Uterus (tissue), 2 donors: ENCODE results near the gene ADAR.

ENCODE experiments used
- CTCF ChIP-seq, 4 experiments: fragments of 200-600 bp in 2 of 4; fragments of 450-650 bp in 2 of 4; sonication (generic) in 2 of 4; IDR thresholded peaks; one replicate each; pipeline ENCODE4 v1.5.1; 2016 to 2019; ENCODE audit warnings: antibody characterized with exemption in 4 of 4, mild to moderate bottlenecking in 2 of 4, moderate library complexity in 1 of 4
- POLR2A ChIP-seq, 2 donors: fragments of 450-650 bp; IDR thresholded peaks; one replicate each; pipeline ENCODE4 v1.6.1; 2016; ENCODE audit warnings: antibody characterized with exemption in 2 of 2, mild to moderate bottlenecking in 1 of 2, moderate library complexity in 1 of 2

DNA sequence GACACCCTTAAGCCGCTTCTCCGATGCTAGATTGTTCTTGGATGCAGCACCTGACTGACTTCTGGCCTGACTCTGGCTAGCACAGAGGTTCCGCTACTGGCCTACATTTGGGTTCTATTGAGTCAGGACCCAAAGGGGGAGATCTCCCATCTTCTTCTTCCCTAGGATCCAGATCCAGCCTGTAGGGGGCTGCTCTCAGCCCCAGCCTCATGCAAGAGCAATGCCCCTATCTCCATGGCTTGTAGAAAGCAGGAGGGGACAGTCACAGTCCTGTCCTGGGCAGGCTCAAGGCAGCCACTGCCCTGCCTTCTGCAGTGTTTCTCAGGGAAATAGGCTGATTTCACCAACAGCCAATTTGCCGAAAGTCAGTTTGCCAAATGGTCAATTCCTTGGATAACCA, 6.3 kb upstream of the ADAR start:
- TF ChIP-seq POLR2A (IDR thresholded peaks at IDR 0.05) = no peak
- TF ChIP-seq CTCF (IDR thresholded peaks at IDR 0.05) = no peak
